Naive thymus-derived CD4-positive, alpha-beta T cell (primary cell): ENCODE results near the gene TMIGD2. TPM values are rescaled to one million over a fixed set of nuclear protein-coding genes. Genes with fewer than 3 reads are reported as not detected.
A peak's percentile ranks its signal among the peaks of the same experiment; 100 is the strongest.
"Not testable (repeated sequence)": the region's sequence is repeated elsewhere in the genome, so short reads cannot be mapped to it uniquely, and the experiment has no call there.

ENCODE experiments used
- ATAC-seq: fragments of 150-1000 bp; cut with Tn5 transposase; 2 replicates; pipeline ENCODE4 v1.10.0; 2021; ENCODE audit warnings: mild to moderate bottlenecking, moderate library complexity
- CTCF ChIA-PET: fragments of 350-600 bp; sonication (Branson Sonifier 250); formaldehyde crosslinking; loops from one replicate; lab custom pipeline; 2021; ENCODE audit warnings: antibody characterized with exemption; lab: Charles Lee
- POLR2A ChIA-PET: fragments of 350-600 bp; sonication (Branson Sonifier 250); formaldehyde crosslinking; loops from one replicate; lab custom pipeline; 2021; ENCODE audit warnings: antibody characterized with exemption, inconsistent platforms; lab: Charles Lee
- DNase-seq, 9 donors: peaks; one replicate each; pipeline versions ENCODE4 v3.0.0 to v3.0.0-alpha.2; 2020 to 2022; ENCODE audit warnings: mixed read lengths in 1 of 9
- H3K27ac ChIP-seq: one replicate; pipeline ENCODE4 v1.7.0; 2013; ENCODE audit warnings: mild to moderate bottlenecking, low read depth, low read length, moderate library complexity
- H3K27me3 ChIP-seq, 2 donors: one replicate each; pipeline ENCODE4 v1.7.0; 2013; ENCODE audit warnings: low read length in 2 of 2, mild to moderate bottlenecking in 2 of 2, moderate library complexity in 2 of 2; ENCODE audit not compliant: control insufficient read depth in 2 of 2, insufficient read depth in 2 of 2
- H3K36me3 ChIP-seq, 3 experiments: 1 replicate in 2 of 3; 2 replicates in 1 of 3; pipeline ENCODE4 v1.7.0; 2013; ENCODE audit warnings: low read length in 3 of 3, mild to moderate bottlenecking in 3 of 3, moderate library complexity in 1 of 3; ENCODE audit not compliant: insufficient read depth in 3 of 3, control insufficient read depth in 2 of 3
- H3K4me1 ChIP-seq, 2 donors: one replicate each; pipeline ENCODE4 v1.7.0; 2013; ENCODE audit warnings: low read length in 2 of 2, mild to moderate bottlenecking in 2 of 2, moderate library complexity in 1 of 2; ENCODE audit not compliant: control insufficient read depth in 2 of 2, insufficient read depth in 2 of 2
- H3K4me3 ChIP-seq: 2 replicates; pipeline ENCODE4 v1.7.0; 2013; ENCODE audit warnings: mild to moderate bottlenecking, low read length
- H3K9me3 ChIP-seq, 3 experiments: 1 replicate in 2 of 3; 2 replicates in 1 of 3; pipeline ENCODE4 v1.7.0; 2013; ENCODE audit warnings: low read length in 3 of 3; ENCODE audit not compliant: control insufficient read depth in 2 of 3
- H3K27ac Mint-ChIP-seq, 9 donors: one replicate each; pipeline ENCODE4 v1.8.0; 2020 to 2022; ENCODE audit warnings: mixed read lengths in 9 of 9, mild to moderate bottlenecking in 8 of 9, moderate library complexity in 5 of 9, inconsistent platforms in 2 of 9
- H3K27me3 Mint-ChIP-seq, 5 donors: one replicate each; pipeline ENCODE4 v1.8.0; 2021 to 2022; ENCODE audit warnings: mixed read lengths in 5 of 5, mild to moderate bottlenecking in 1 of 5
- H3K36me3 Mint-ChIP-seq, 5 donors: one replicate each; pipeline ENCODE4 v1.8.0; 2020 to 2022; ENCODE audit warnings: mixed read lengths in 5 of 5, mild to moderate bottlenecking in 3 of 5, inconsistent platforms in 1 of 5
- H3K4me1 Mint-ChIP-seq, 7 donors: one replicate each; pipeline ENCODE4 v1.8.0; 2020 to 2022; ENCODE audit warnings: mixed read lengths in 7 of 7, mild to moderate bottlenecking in 3 of 7, inconsistent platforms in 1 of 7
- H3K4me3 Mint-ChIP-seq, 10 donors: one replicate each; pipeline ENCODE4 v1.8.0; 2020 to 2022; ENCODE audit warnings: mild to moderate bottlenecking in 10 of 10, mixed read lengths in 10 of 10, moderate library complexity in 6 of 10, inconsistent platforms in 2 of 10
- H3K9me3 Mint-ChIP-seq, 11 donors: one replicate each; pipeline ENCODE4 v1.8.0; 2020 to 2022; ENCODE audit warnings: mixed read lengths in 11 of 11, mild to moderate bottlenecking in 4 of 11, inconsistent platforms in 1 of 11, moderate library complexity in 1 of 11
- intact Hi-C, 2 donors: fragments of 100-400 bp; cut with micrococcal nuclease; formaldehyde crosslinking; loops; one replicate each; pipeline ENCODE4 v1.15.1; 2023
- polyA plus RNA-seq, 2 donors: library from polyadenylated mRNA; unstranded; fragments of 300-500 nt; fragmentation: Illumina TruSeq; gene quantifications; one replicate each; pipeline ENCODE4 v1.2.3, GENCODE V29; 2021
- total RNA-seq, 6 experiments: library from RNA in 5 of 6; stranded (reverse) in 5 of 6; gene quantifications; 1 replicate in 5 of 6; 2 replicates in 1 of 6; pipeline ENCODE4 v1.2.3 and lab custom pipeline; 2021 to 2026

Gene TMIGD2
- total and polyA plus RNA-seq, 7 experiments from 2014 or later, result 22.3 to 107 (median 48.2) TPM

DNA sequence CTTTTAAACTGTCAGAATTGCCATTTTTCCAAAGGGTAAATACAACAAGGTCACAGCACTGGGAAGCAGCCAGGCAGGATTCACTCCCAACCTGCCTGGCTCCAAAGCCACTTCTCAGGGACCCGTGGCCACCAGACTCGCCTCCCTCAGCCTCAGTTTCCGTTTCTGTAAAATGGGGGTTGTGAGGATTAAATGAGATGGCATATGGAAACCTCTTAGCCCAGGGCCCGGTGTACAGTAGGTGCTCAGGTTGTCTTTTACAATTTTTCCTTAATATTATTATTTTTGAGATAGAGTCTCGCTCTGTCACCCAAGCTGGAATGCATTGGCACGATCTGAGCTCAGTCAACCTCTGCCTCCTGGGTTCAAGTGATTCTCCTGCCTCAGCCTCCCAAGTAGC, 45.2 kb downstream of the TMIGD2 start:
- ATAC-seq (no peak), DNase-seq (no peak)
- Mint-ChIP-seq H3K9me3 (peaks cover 0 to 6% (median 0%) of the 10 kb centered on the region in 11 donors), H3K4me3 (no peak overlapping the region), H3K27me3 (no peaks in the 10 kb centered on the region), H3K36me3 (peaks cover 13 to 40% (median 25%) of the 10 kb centered on the region in 5 donors), H3K4me1 (peaks cover 0 to 6% (median 2%) of the 10 kb centered on the region in 7 donors), H3K27ac (peak overlapping the region in 1 of 9 donors; percentile 43)
- POLR2A ChIA-PET, result no interaction called here
- Histone ChIP-seq H3K4me1 (no peaks in the 10 kb centered on the region), H3K27me3 (no peaks in the 10 kb centered on the region), H3K9me3 (peaks cover 0 to 5% (median 0%) of the 10 kb centered on the region in 3 experiments), H3K36me3 (peaks cover 24 to 89% (median 27%) of the 10 kb centered on the region in 3 experiments), H3K4me3 (no peak overlapping the region), H3K27ac (no peak overlapping the region)
- intact Hi-C loops, result no loop called here
- CTCF ChIA-PET, result interaction anchor here (1.1 to 1.2 kb wide), 2 partner anchors 9 to 10 kb away, joined by 3 to 5 read pairs; partner anchors contain the start of gene YJU2

GRCh38 chr19:4256563-4256962, 45.6 kb downstream of the TMIGD2 start:
- Histone ChIP-seq H3K27me3 (no peaks in the 10 kb centered on the region), H3K27ac (no peak overlapping the region), H3K36me3 (peaks cover 24 to 89% (median 27%) of the 10 kb centered on the region in 3 experiments), H3K4me3 (no peak overlapping the region), H3K9me3 (peaks cover 0 to 5% (median 0%) of the 10 kb centered on the region in 3 experiments), H3K4me1 (no peaks in the 10 kb centered on the region)
- Mint-ChIP-seq H3K27me3 (no peaks in the 10 kb centered on the region), H3K4me1 (peaks cover 0 to 6% (median 2%) of the 10 kb centered on the region in 7 donors), H3K9me3 (peaks cover 0 to 6% (median 0%) of the 10 kb centered on the region in 11 donors), H3K4me3 (no peak overlapping the region), H3K36me3 (peaks cover 13 to 40% (median 25%) of the 10 kb centered on the region in 5 donors), H3K27ac (peak overlapping the region in 1 of 9 donors; percentile 43)
- ATAC-seq (no peak), DNase-seq (no peak)
- CTCF ChIA-PET, result interaction anchor here (0.9 to 1.2 kb wide), 3 partner anchors 9 to 145 kb away, joined by 3 to 5 read pairs (median 3); partner anchors contain the start of gene YJU2
- intact Hi-C loops, result no loop called here
- POLR2A ChIA-PET, result interaction anchor here (0.6 kb wide), 1 partner anchor 1209 kb away, joined by 3 read pairs; no protein-coding TSS in a partner anchor

DNA sequence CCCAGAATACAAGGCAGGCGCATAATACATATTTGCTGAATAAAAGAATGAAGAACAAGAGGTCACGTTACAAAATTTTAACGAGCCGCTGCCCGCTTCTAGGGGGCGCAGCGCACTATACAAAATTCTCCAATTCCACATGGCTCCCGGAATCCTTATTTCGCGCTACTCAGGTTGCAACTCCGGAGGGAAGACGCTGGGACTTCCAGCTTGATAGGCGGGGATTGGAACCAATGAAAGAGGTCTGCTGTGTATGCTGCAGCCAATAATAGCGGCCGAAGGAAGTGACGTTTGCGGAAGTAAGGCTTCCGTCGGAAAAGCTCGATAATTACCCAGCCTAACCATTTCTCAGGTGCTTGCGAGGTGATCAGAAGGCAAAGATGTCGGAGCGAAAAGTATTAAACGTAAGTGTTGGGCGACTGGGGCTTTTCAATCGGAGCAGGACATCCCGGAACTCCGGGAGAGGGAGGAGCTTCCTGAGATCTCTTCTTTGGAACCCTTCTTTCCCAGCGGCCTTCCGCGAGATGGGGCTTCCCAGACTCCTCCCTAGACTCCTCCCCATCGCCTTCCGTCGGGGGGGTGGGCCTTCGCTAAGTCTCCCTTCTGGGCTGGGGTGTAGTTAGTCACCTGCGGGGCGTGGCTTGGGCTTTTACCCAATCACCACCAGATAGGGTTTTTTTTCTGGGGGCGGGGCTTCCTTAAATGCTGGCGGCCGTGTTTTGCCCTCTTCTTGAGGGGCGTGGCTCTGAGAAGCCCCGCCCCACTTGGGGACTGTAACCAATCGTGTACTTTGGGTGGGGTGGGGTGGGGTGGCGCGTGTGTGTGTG, 55.2 kb downstream of the TMIGD2 start, which contains the start of gene YJU2:
TSS of gene YJU2 (plus strand) at position 314 of the 827 bp plus-strand sequence. CDS start at position 381, 67 bp downstream.
- no peaks in the 10 kb centered on the region for H3K27me3 ChIP-seq
- H3K4me1 Mint-ChIP-seq, result peaks cover 10 to 33% (median 24%) of the 10 kb centered on the region in 7 donors
- H3K36me3 Mint-ChIP-seq, result peaks cover 11 to 29% (median 27%) of the 10 kb centered on the region in 5 donors
- H3K27ac Mint-ChIP-seq, result peak within 1 kb of the TSS; percentile 97 to 100 (median 99)
- peaks cover 0 to 13% (median 2%) of the 10 kb centered on the region in 11 donors for H3K9me3 Mint-ChIP-seq
- H3K36me3 ChIP-seq, result peaks cover 18 to 42% (median 18%) of the 10 kb centered on the region in 3 experiments
- H3K27me3 Mint-ChIP-seq, result peaks cover 0 to 2% (median 0%) of the 10 kb centered on the region in 5 donors
- no peaks in the 10 kb centered on the region for H3K9me3 ChIP-seq
- ATAC-seq, result peak; percentile 96
- intact Hi-C loops, result loop anchor here (1.0 to 2.0 kb wide), 18 partner anchors 65 to 1433 kb away; partner anchors contain the start of genes CHAF1A (in 2 of the 2), PIAS4 (in 2 of the 2), UBXN6 (in 2 of the 2) and ANKRD24 (in 1 of the 2)
- DNase-seq, result peak; percentile 92 to 100 (median 99)
- CTCF ChIA-PET, result interaction anchor here (0.7 to 1.3 kb wide), 8 partner anchors 10 to 279 kb away, joined by 3 to 5 read pairs (median 3); no protein-coding TSS in a partner anchor
- peak within 1 kb of the TSS; percentile 85 to 98 (median 96) for H3K4me3 Mint-ChIP-seq
- H3K4me3 ChIP-seq, result peak within 1 kb of the TSS; percentile 100
- H3K4me1 ChIP-seq, result peaks cover 12 to 13% of the 10 kb centered on the region in 2 donors
- peak within 1 kb of the TSS; percentile 99 for H3K27ac ChIP-seq
- POLR2A ChIA-PET, result interaction anchor here (0.6 to 1.5 kb wide), 17 partner anchors 17 to 1472 kb away, joined by 3 to 14 read pairs (median 4); partner anchors contain the start of genes CHAF1A, EEF2, HDGFL2 and KDM4B

GRCh38 chr19:4245938-4246337, 56.3 kb downstream of the TMIGD2 start:
- peak overlapping the region; percentile 100 for H3K4me3 ChIP-seq
- peaks cover 12 to 13% of the 10 kb centered on the region in 2 donors for H3K4me1 ChIP-seq
- Mint-ChIP-seq H3K27ac (peak overlapping the region in 7 of 9 donors; percentile 97 to 100 (median 99)), H3K9me3 (peaks cover 0 to 18% (median 5%) of the 10 kb centered on the region in 11 donors), H3K4me1 (peaks cover 10 to 33% (median 24%) of the 10 kb centered on the region in 7 donors), H3K36me3 (peaks cover 12 to 27% (median 21%) of the 10 kb centered on the region in 5 donors), H3K4me3 (peak overlapping the region in 3 of 10 donors; percentile 91 to 97 (median 96))
- POLR2A ChIA-PET, H3K27me3 Mint-ChIP-seq, DNase-seq, H3K9me3 ChIP-seq, CTCF ChIA-PET, ATAC-seq, H3K27me3 ChIP-seq: not testable (repeated sequence)
- peaks cover 13 to 31% (median 15%) of the 10 kb centered on the region in 3 experiments for H3K36me3 ChIP-seq
- intact Hi-C loops, result loop anchor here (2.0 kb wide), 3 partner anchors 259 to 483 kb away; partner anchors contain the start of genes DPP9 (in 1 of the 2) and MRPL54 (in 1 of the 2)
- H3K27ac ChIP-seq, result peak overlapping the region; percentile 99

Other genes starting within 250 kb of the TMIGD2 start
- 10 to 100 TPM; 47.4 to 76.0 (median 52.0) TPM for gene ZBTB7A, start 235.5 kb downstream of the TMIGD2 start, total RNA-seq
- gene ZBTB7A, start 235.5 kb downstream of the TMIGD2 start, polyA plus RNA-seq, result 10 to 100 TPM; 15.3 to 45.0 TPM
- gene MAP2K2, start 178.3 kb downstream of the TMIGD2 start, total RNA-seq, result 100 to 1,000 TPM in 4 of 5 experiments, 10 to 100 TPM in 1; 87.4 to 162 (median 123) TPM
- gene MAP2K2, start 178.3 kb downstream of the TMIGD2 start, polyA plus RNA-seq, result 10 to 100 TPM; 40.5 to 93.6 TPM
- gene CREB3L3, start 148.8 kb downstream of the TMIGD2 start, total RNA-seq, result not detected
- gene CREB3L3, start 148.8 kb downstream of the TMIGD2 start, polyA plus RNA-seq, result not detected
- gene SIRT6, start 119.8 kb downstream of the TMIGD2 start, total RNA-seq, result 10 to 100 TPM; 20.0 to 41.2 (median 26.0) TPM
- gene SIRT6, start 119.8 kb downstream of the TMIGD2 start, polyA plus RNA-seq, result 1 to 10 TPM; 1.1 to 3.9 TPM
- gene ANKRD24, start 119.7 kb downstream of the TMIGD2 start, total RNA-seq, result 1 to 10 TPM in 4 of 5 experiments, under 1 TPM in 1; 0.75 to 2.8 (median 2.4) TPM
- under 1 TPM in 1 of 2 donors, not detected in 1; 0.17 TPM for gene ANKRD24, start 119.7 kb downstream of the TMIGD2 start, polyA plus RNA-seq
- 1 to 10 TPM in 1 of 5 experiments, under 1 TPM in 1, not detected in 3; 0.44 to 8.8 TPM for gene EBI3, start 72.9 kb downstream of the TMIGD2 start, total RNA-seq
- gene EBI3, start 72.9 kb downstream of the TMIGD2 start, polyA plus RNA-seq, result not detected
- 10 to 100 TPM; 28.5 to 42.1 (median 31.9) TPM for gene YJU2, start 55.3 kb downstream of the TMIGD2 start, total RNA-seq
- 10 to 100 TPM; 24.4 to 44.7 TPM for gene YJU2, start 55.3 kb downstream of the TMIGD2 start, polyA plus RNA-seq
- gene SHD, start 23.1 kb downstream of the TMIGD2 start, total RNA-seq, result 1 to 10 TPM in 1 of 5 experiments, not detected in 4; 2.3 TPM
- gene SHD, start 23.1 kb downstream of the TMIGD2 start, polyA plus RNA-seq, result not detected
- gene FSD1, start 2.2 kb upstream of the TMIGD2 start, total RNA-seq, result 10 to 100 TPM in 1 of 5 experiments, 1 to 10 TPM in 4; 1.8 to 18.9 (median 3.4) TPM
- gene FSD1, start 2.2 kb upstream of the TMIGD2 start, polyA plus RNA-seq, result 1 to 10 TPM in 1 of 2 donors, under 1 TPM in 1; 0.95 to 2.0 TPM
- gene STAP2, start 36.4 kb upstream of the TMIGD2 start, total RNA-seq, result 10 to 100 TPM in 1 of 5 experiments, 1 to 10 TPM in 4; 2.6 to 11.8 (median 4.5) TPM
- gene STAP2, start 36.4 kb upstream of the TMIGD2 start, polyA plus RNA-seq, result 1 to 10 TPM; 2.4 to 4.9 TPM
- gene MPND, start 41.2 kb upstream of the TMIGD2 start, total RNA-seq, result 10 to 100 TPM in 4 of 5 experiments, 1 to 10 TPM in 1; 9.5 to 24.4 (median 20.0) TPM
- gene MPND, start 41.2 kb upstream of the TMIGD2 start, polyA plus RNA-seq, result 1 to 10 TPM; 4.0 to 6.7 TPM
- gene SH3GL1, start 98.2 kb upstream of the TMIGD2 start, total RNA-seq, result 10 to 100 TPM; 37.1 to 77.0 (median 38.6) TPM
- gene SH3GL1, start 98.2 kb upstream of the TMIGD2 start, polyA plus RNA-seq, result 10 to 100 TPM; 11.9 to 22.8 TPM
- 10 to 100 TPM; 10.1 to 71.2 (median 14.1) TPM for gene CHAF1A, start 100.3 kb upstream of the TMIGD2 start, total RNA-seq
- gene CHAF1A, start 100.3 kb upstream of the TMIGD2 start, polyA plus RNA-seq, result 1 to 10 TPM; 3.2 to 5.5 TPM
- 10 to 100 TPM; 49.2 to 68.6 (median 53.1) TPM for gene UBXN6, start 155.4 kb upstream of the TMIGD2 start, total RNA-seq
- 1 to 10 TPM; 5.4 to 7.9 TPM for gene UBXN6, start 155.4 kb upstream of the TMIGD2 start, polyA plus RNA-seq
- gene HDGFL2, start 169.9 kb upstream of the TMIGD2 start, total RNA-seq, result 10 to 100 TPM; 25.9 to 64.6 (median 34.6) TPM
- 10 to 100 TPM; 14.0 to 31.5 TPM for gene HDGFL2, start 169.9 kb upstream of the TMIGD2 start, polyA plus RNA-seq
- gene PLIN4, start 216.1 kb upstream of the TMIGD2 start, total RNA-seq, result under 1 TPM in 3 of 5 experiments, not detected in 2; 0.11 to 0.24 (median 0.16) TPM
- gene PLIN4, start 216.1 kb upstream of the TMIGD2 start, polyA plus RNA-seq, result under 1 TPM; 0.08 to 0.11 TPM
- gene PLIN5, start 232.8 kb upstream of the TMIGD2 start, total RNA-seq, result 1 to 10 TPM in 3 of 5 experiments, under 1 TPM in 1, not detected in 1; 0.24 to 1.9 (median 1.8) TPM
- gene PLIN5, start 232.8 kb upstream of the TMIGD2 start, polyA plus RNA-seq, result under 1 TPM; 0.34 to 0.55 TPM
- gene LRG1, start 237.6 kb upstream of the TMIGD2 start, total RNA-seq, result 1 to 10 TPM in 1 of 5 experiments, under 1 TPM in 2, not detected in 2; 0.34 to 1.6 (median 0.66) TPM
- under 1 TPM in 1 of 2 donors, not detected in 1; 0.06 TPM for gene LRG1, start 237.6 kb upstream of the TMIGD2 start, polyA plus RNA-seq